ENCODE measurements around the gene PIK3C2G. TPM values are rescaled to one million over a fixed set of nuclear protein-coding genes. Genes with fewer than 3 reads are reported as not detected.

Gene PIK3C2G
- total and polyA plus RNA-seq, 4 donors: 0.11 to 4.8 (median 0.74) TPM; not detected in 1

- DNase-seq: peak in 2 of 3 donors; percentile 6 to 20
- no peak overlapping the region for H3K27ac ChIP-seq (ENCODE audit: low read depth in 1 of 2, low read length in 1 of 2)
- no peak for TF ChIP-seq CTCF (IDR thresholded peaks at IDR 0.05; ENCODE audit: control extremely low read depth, extremely low read depth)
- H3K9ac ChIP-seq (ENCODE audit: insufficient read depth in 1 of 2, low read length in 2 of 2): no peak overlapping the region
- peaks cover 0 to 3% (median 0%) of the 10 kb centered on the region in 4 donors for H3K9me3 ChIP-seq (ENCODE audit: control insufficient read depth in 4 of 4, insufficient read depth in 3 of 4, low read length in 3 of 4)
- peaks cover 0 to 7% (median 0%) of the 10 kb centered on the region in 5 donors for H3K4me1 ChIP-seq (ENCODE audit: control insufficient read depth in 5 of 5, insufficient read depth in 5 of 5, low read length in 5 of 5)
- WGBS, 2 donors: 58 to 79% methylated on average over 2 of the region's 2 CpGs
- no peaks in the 10 kb centered on the region for H3K27me3 ChIP-seq (ENCODE audit: control insufficient read depth in 3 of 3, insufficient read depth in 3 of 3, low read length in 2 of 3)
- no peak for ATAC-seq (ENCODE audit: insufficient read depth, low FRiP score)
- no peaks in the 10 kb centered on the region for H3K36me3 ChIP-seq (ENCODE audit: control insufficient read depth in 4 of 4, insufficient read depth in 4 of 4, low read length in 4 of 4)
- no peak overlapping the region for H3K4me3 ChIP-seq
Measured at GRCh38 chr12:18581232-18581962, 320.1 kb downstream of the PIK3C2G start.

- TF ChIP-seq CTCF (IDR thresholded peaks at IDR 0.05; ENCODE audit: control extremely low read depth, extremely low read depth): no peak
- H3K36me3 ChIP-seq (ENCODE audit: control insufficient read depth in 4 of 4, insufficient read depth in 4 of 4, low read length in 4 of 4): no peaks in the 10 kb centered on the region
- no peak for ATAC-seq (ENCODE audit: insufficient read depth, low FRiP score)
- H3K27ac ChIP-seq (ENCODE audit: low read depth in 1 of 2, low read length in 1 of 2): no peak overlapping the region
- peaks cover 0 to 7% (median 0%) of the 10 kb centered on the region in 5 donors for H3K4me1 ChIP-seq (ENCODE audit: control insufficient read depth in 5 of 5, insufficient read depth in 5 of 5, low read length in 5 of 5)
- no peak overlapping the region for H3K9ac ChIP-seq (ENCODE audit: insufficient read depth in 1 of 2, low read length in 2 of 2)
- no peak overlapping the region for H3K4me3 ChIP-seq
- DNase-seq: peak in 1 of 3 donors; percentile 19
- no peaks in the 10 kb centered on the region for H3K27me3 ChIP-seq (ENCODE audit: control insufficient read depth in 3 of 3, insufficient read depth in 3 of 3, low read length in 2 of 3)
- H3K9me3 ChIP-seq (ENCODE audit: control insufficient read depth in 4 of 4, insufficient read depth in 3 of 4, low read length in 3 of 4): peaks cover 0 to 3% (median 0%) of the 10 kb centered on the region in 4 donors
Measured at GRCh38 chr12:18583655-18584054, 322.3 kb downstream of the PIK3C2G start.

GRCh38 chr12:18586581-18586980 is 325.3 kb downstream of the PIK3C2G start:
- peaks cover 0 to 3% (median 0%) of the 10 kb centered on the region in 4 donors for H3K9me3 ChIP-seq (ENCODE audit: control insufficient read depth in 4 of 4, insufficient read depth in 3 of 4, low read length in 3 of 4)
- H3K27me3 ChIP-seq (ENCODE audit: control insufficient read depth in 3 of 3, insufficient read depth in 3 of 3, low read length in 2 of 3): no peaks in the 10 kb centered on the region
- ATAC-seq (ENCODE audit: insufficient read depth, low FRiP score): no peak
- no peak for DNase-seq
- no peak overlapping the region for H3K4me3 ChIP-seq
- no peak overlapping the region for H3K27ac ChIP-seq (ENCODE audit: low read depth in 1 of 2, low read length in 1 of 2)
- H3K9ac ChIP-seq (ENCODE audit: insufficient read depth in 1 of 2, low read length in 2 of 2): no peak overlapping the region
- peaks cover 0 to under 1% (median 0%) of the 10 kb centered on the region in 5 donors for H3K4me1 ChIP-seq (ENCODE audit: control insufficient read depth in 5 of 5, insufficient read depth in 5 of 5, low read length in 5 of 5)
- no peak for TF ChIP-seq CTCF (IDR thresholded peaks at IDR 0.05; ENCODE audit: control extremely low read depth, extremely low read depth)
- no peaks in the 10 kb centered on the region for H3K36me3 ChIP-seq (ENCODE audit: control insufficient read depth in 4 of 4, insufficient read depth in 4 of 4, low read length in 4 of 4)

- H3K27ac ChIP-seq (ENCODE audit: low read depth in 1 of 2, low read length in 1 of 2): no peak overlapping the region
- no peak for TF ChIP-seq CTCF (IDR thresholded peaks at IDR 0.05; ENCODE audit: control extremely low read depth, extremely low read depth)
- DNase-seq (no peak), ATAC-seq (ENCODE audit: insufficient read depth, low FRiP score) (no peak)
- H3K4me1 ChIP-seq (ENCODE audit: control insufficient read depth in 5 of 5, insufficient read depth in 5 of 5, low read length in 5 of 5): no peaks in the 10 kb centered on the region
- no peak overlapping the region for H3K4me3 ChIP-seq
- no peak overlapping the region for H3K9ac ChIP-seq (ENCODE audit: insufficient read depth in 1 of 2, low read length in 2 of 2)
- no peaks in the 10 kb centered on the region for H3K9me3 ChIP-seq (ENCODE audit: control insufficient read depth in 4 of 4, insufficient read depth in 3 of 4, low read length in 3 of 4)
- H3K27me3 ChIP-seq (ENCODE audit: control insufficient read depth in 3 of 3, insufficient read depth in 3 of 3, low read length in 2 of 3): no peaks in the 10 kb centered on the region
- H3K36me3 ChIP-seq (ENCODE audit: control insufficient read depth in 4 of 4, insufficient read depth in 4 of 4, low read length in 4 of 4): no peaks in the 10 kb centered on the region
Measured at GRCh38 chr12:18589316-18589715, 328.0 kb downstream of the PIK3C2G start.

All from lung (tissue), 12 donors.